OCI-LY1 (cell line): Measurements from ENCODE around the gene DDAH1.

ENCODE experiments used
- H2AFZ ChIP-seq: fragments of 200-600 bp; sonication (generic), shearing (Covaris generic); 2 replicates; pipeline ENCODE4 v1.6.0; 2014; ENCODE audit warnings: antibody characterized with exemption, mild to moderate bottlenecking, low read length
- H3F3A ChIP-seq: fragments of 200-600 bp; sonication (generic), shearing (Covaris generic); 2 replicates; pipeline ENCODE4 v1.6.0; 2014; ENCODE audit warnings: mild to moderate bottlenecking, antibody characterized with exemption, low read length, moderate library complexity; ENCODE audit not compliant: insufficient read depth
- H3K27ac ChIP-seq: fragments of 200-600 bp; sonication (generic); 2 replicates; pipeline ENCODE4 v1.5.1; 2014; ENCODE audit warnings: low read length, mixed run types, mild to moderate bottlenecking, low read depth; ENCODE audit not compliant: poor library complexity, severe bottlenecking
- H3K27me3 ChIP-seq: fragments of 200-600 bp; sonication (generic); 2 replicates; pipeline ENCODE4 v1.6.0; 2014; ENCODE audit warnings: antibody characterized with exemption, mild to moderate bottlenecking, low read length, moderate library complexity; ENCODE audit not compliant: insufficient read depth
- H3K36me3 ChIP-seq: fragments of 200-600 bp; sonication (generic); 2 replicates; pipeline ENCODE4 v1.6.1; 2014; ENCODE audit warnings: mild to moderate bottlenecking, antibody characterized with exemption, low read length, moderate library complexity, mixed read lengths; ENCODE audit not compliant: insufficient read depth
- H3K4me1 ChIP-seq: fragments of 200-600 bp; sonication (generic); 2 replicates; pipeline ENCODE4 v1.5.1; 2014; ENCODE audit warnings: mild to moderate bottlenecking, low read length, moderate library complexity; ENCODE audit not compliant: insufficient read depth, severe bottlenecking
- H3K4me2 ChIP-seq: fragments of 200-600 bp; sonication (generic), shearing (Covaris generic); 2 replicates; pipeline ENCODE4 v1.6.1; 2014; ENCODE audit warnings: low read length
- H3K4me3 ChIP-seq: fragments of 200-600 bp; sonication (generic); 2 replicates; pipeline ENCODE4 v1.5.1; 2014; ENCODE audit warnings: low read length, low read depth, mild to moderate bottlenecking, mixed read lengths; ENCODE audit not compliant: poor library complexity, severe bottlenecking
- H3K79me2 ChIP-seq: fragments of 200-600 bp; shearing (Covaris generic); 2 replicates; pipeline ENCODE4 v1.6.1; 2016; ENCODE audit warnings: mixed run types, low read length, mixed read lengths; ENCODE audit not compliant: insufficient read depth
- H3K9ac ChIP-seq: fragments of 200-600 bp; sonication (generic), shearing (Covaris generic); 2 replicates; pipeline ENCODE4 v1.6.1; 2014; ENCODE audit warnings: mild to moderate bottlenecking, low read length, mixed read lengths
- H3K9me2 ChIP-seq: fragments of 200-600 bp; sonication (generic), shearing (Covaris generic); 2 replicates; pipeline ENCODE4 v1.6.1; 2014; ENCODE audit warnings: low read depth, mild to moderate bottlenecking, low read length, mixed read lengths
- H3K9me3 ChIP-seq: fragments of 200-600 bp; shearing (Covaris generic); 2 replicates; pipeline ENCODE4 v1.6.1; 2014; ENCODE audit warnings: low read length, mixed read lengths
- H4K20me1 ChIP-seq: fragments of 200-600 bp; sonication (generic), shearing (Covaris generic); 2 replicates; pipeline ENCODE4 v1.6.0; 2016; ENCODE audit warnings: mild to moderate bottlenecking, low read length; ENCODE audit not compliant: insufficient read depth
- EZH2 ChIP-seq: fragments of 200-600 bp; sonication (generic), shearing (Covaris generic); IDR thresholded peaks from 2 replicates; pipeline ENCODE4 v1.8.0; 2017; ENCODE audit warnings: borderline replicate concordance, mixed run types, mild to moderate bottlenecking, antibody characterized with exemption, low read length, moderate library complexity, mixed read lengths
- TF ChIP-seq, protein P1 (sequence below): fragments of 200-600 bp; sonication (generic), shearing (Covaris generic); IDR thresholded peaks from 2 replicates; pipeline ENCODE4 v1.5.1; 2017; ENCODE audit warnings: mild to moderate bottlenecking, antibody characterized with exemption, low read length, moderate library complexity, mixed read lengths

Gene DDAH1

DNA sequence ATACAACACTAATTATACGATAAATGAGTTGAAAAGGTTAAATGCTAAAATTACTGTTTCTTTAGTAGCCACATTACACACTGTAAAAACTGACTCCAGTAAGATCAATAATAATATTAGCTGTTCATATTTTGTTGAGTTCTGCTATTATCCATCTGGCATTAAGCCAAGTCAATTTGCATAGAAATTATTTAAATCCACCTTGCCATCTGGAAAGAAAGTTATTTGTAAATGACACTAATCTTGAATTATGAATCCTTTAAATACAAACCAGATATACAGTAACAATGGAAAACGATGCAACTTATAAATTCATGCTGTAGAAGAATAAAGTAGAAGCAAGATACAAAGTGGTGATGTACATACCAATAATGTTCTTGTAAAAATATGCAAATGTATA is 107.1 kb downstream of the DDAH1 start:
- Histone ChIP-seq H3K4me2 (no peak overlapping the region), H3K36me3 (no peaks in the 10 kb centered on the region), H3K9me3 (no peaks in the 10 kb centered on the region), H3F3A (no peaks in the 10 kb centered on the region), H3K4me1 (no peaks in the 10 kb centered on the region), H2AFZ (no peak overlapping the region), H3K27ac (no peak overlapping the region), H3K27me3 (no peaks in the 10 kb centered on the region), H3K79me2 (no peaks in the 10 kb centered on the region), H4K20me1 (no peaks in the 10 kb centered on the region), H3K9ac (no peak overlapping the region), H3K9me2 (no peaks in the 10 kb centered on the region), H3K4me3 (no peak overlapping the region)
- TF ChIP-seq EZH2, result no peak
- TF ChIP-seq, protein P1, sequence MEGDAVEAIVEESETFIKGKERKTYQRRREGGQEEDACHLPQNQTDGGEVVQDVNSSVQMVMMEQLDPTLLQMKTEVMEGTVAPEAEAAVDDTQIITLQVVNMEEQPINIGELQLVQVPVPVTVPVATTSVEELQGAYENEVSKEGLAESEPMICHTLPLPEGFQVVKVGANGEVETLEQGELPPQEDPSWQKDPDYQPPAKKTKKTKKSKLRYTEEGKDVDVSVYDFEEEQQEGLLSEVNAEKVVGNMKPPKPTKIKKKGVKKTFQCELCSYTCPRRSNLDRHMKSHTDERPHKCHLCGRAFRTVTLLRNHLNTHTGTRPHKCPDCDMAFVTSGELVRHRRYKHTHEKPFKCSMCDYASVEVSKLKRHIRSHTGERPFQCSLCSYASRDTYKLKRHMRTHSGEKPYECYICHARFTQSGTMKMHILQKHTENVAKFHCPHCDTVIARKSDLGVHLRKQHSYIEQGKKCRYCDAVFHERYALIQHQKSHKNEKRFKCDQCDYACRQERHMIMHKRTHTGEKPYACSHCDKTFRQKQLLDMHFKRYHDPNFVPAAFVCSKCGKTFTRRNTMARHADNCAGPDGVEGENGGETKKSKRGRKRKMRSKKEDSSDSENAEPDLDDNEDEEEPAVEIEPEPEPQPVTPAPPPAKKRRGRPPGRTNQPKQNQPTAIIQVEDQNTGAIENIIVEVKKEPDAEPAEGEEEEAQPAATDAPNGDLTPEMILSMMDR, result no peak

GRCh38 chr1:85356130-85356529 is 108.8 kb downstream of the DDAH1 start:
- TF ChIP-seq, protein P1, result no peak
- TF ChIP-seq EZH2, result no peak

DNA sequence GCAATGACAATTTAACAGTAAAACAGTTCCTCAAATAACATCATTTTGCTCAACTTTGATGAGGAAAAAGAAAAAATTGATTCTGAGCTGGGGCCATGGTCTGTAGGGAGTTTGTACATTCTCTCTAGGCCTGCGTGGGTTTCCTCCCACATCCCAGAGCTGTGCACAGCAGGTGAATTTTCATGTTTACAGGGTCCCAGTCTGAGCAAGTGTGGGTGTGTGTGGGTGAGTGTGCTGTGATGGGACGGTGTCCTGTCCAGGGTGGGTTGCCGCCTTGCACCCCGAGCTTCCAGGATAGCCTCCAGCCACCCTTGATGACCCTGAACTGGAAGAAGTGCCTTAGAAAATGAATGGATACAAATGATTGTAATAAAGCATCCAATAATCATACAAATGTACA is 112.9 kb downstream of the DDAH1 start:
- no peaks in the 10 kb centered on the region for H3F3A ChIP-seq
- no peaks in the 10 kb centered on the region for H3K9me2 ChIP-seq
- H4K20me1 ChIP-seq, result no peaks in the 10 kb centered on the region
- no peak overlapping the region for H3K4me3 ChIP-seq
- H2AFZ ChIP-seq, result no peak overlapping the region
- H3K4me2 ChIP-seq, result no peak overlapping the region
- no peak overlapping the region for H3K27ac ChIP-seq
- H3K36me3 ChIP-seq, result no peaks in the 10 kb centered on the region
- no peaks in the 10 kb centered on the region for H3K9me3 ChIP-seq
- TF ChIP-seq, protein P1, result no peak
- TF ChIP-seq EZH2, result no peak
- no peaks in the 10 kb centered on the region for H3K4me1 ChIP-seq
- no peak overlapping the region for H3K9ac ChIP-seq
- no peaks in the 10 kb centered on the region for H3K79me2 ChIP-seq
- H3K27me3 ChIP-seq, result no peaks in the 10 kb centered on the region

More at GRCh38 chr1:85356130-85356529, 108.8 kb downstream of the DDAH1 start:
- Histone ChIP-seq H3K36me3 (no peaks in the 10 kb centered on the region), H3K9me2 (no peaks in the 10 kb centered on the region), H3K4me2 (no peak overlapping the region), H3K9ac (no peak overlapping the region), H3K4me1 (no peaks in the 10 kb centered on the region), H3K79me2 (no peaks in the 10 kb centered on the region), H3K27me3 (no peaks in the 10 kb centered on the region), H3K4me3 (no peak overlapping the region), H3K9me3 (no peaks in the 10 kb centered on the region), H4K20me1 (no peaks in the 10 kb centered on the region), H3F3A (no peaks in the 10 kb centered on the region), H2AFZ (no peak overlapping the region), H3K27ac (no peak overlapping the region)
